HT-29 (cell line): ENCODE results near the gene RRP15. TPM values are rescaled to one million over a fixed set of nuclear protein-coding genes. Genes with fewer than 3 reads are reported as not detected.

Source experiments
- DNase-seq: peaks from one replicate; pipeline ENCODE4 v3.0.0-alpha.2; 2015; ENCODE audit warnings: low spot score
- total RNA-seq: library from RNA; depleted of rRNA; stranded (reverse); fragments of >200 nt; shearing (Covaris generic); gene quantifications from 2 replicates; pipeline ENCODE4 v1.2.3, GENCODE V29; 2014; rRNA removed

RRP15 gene
- 3.3 and 6.5 TPM in 2 replicates for total RNA-seq

DNA sequence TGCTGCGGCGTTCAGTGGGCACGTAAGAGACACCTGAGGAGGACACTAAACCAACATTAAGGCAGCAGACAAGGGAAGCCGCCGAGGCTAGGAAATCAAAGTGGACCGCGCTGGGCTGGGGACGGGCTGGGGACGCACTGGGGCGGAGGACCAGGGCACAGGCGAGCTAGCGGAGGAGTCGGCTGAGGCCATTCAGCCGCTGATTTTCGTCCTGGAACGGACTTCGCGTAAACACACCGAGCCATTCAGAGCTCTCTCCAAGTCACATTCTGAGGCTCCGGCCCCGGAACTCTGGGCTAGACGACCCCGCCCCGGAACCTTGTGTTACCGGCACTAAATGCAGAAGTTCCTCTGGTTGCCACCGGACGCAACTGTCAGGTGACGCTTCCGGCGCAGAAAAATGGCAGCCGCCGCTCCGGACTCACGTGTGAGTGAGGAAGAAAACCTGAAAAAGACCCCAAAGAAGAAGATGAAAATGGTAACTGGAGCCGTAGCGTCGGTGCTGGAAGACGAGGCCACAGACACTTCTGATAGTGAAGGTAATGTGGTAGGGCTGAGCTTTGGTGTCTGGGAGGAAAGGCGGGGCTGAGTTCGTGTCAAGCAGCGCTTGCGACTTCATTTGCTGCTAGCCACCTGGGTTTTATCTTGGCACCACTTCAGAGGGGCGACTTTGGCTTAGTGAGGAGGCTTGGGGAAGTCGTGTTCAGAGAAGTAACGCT, at the start of gene RRP15:
TSS of gene RRP15 (plus strand) at position 377 of the 719 bp plus-strand sequence. CDS start at position 401, 24 bp downstream.
- DNase-seq: peak; percentile 94

DNA sequence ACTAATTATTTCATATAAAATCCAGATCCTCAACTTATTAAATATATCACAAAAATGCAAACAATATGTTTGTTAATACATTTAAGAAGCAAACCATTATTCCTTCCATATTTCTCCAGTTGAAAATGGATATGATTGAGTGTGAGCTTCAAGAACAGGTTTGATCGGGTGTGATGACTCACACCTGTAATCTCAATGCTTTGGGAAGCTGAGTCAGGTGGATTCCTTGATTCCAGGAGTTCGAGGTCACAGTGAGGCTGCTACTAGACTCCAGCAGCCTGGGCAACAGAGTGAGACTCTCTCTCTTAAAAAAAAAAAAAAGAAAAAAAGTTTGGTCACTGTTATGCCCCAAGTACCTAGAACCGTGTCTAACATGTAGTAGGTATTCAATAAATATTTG, 42.9 kb upstream of the RRP15 start:
- peak; percentile 26 for DNase-seq

- DNase-seq: no peak
Measured at GRCh38 chr1:218247339-218247738, 37.8 kb upstream of the RRP15 start.

GRCh38 chr1:218249338-218250140, 35.6 kb upstream of the RRP15 start:
- no peak for DNase-seq

DNA sequence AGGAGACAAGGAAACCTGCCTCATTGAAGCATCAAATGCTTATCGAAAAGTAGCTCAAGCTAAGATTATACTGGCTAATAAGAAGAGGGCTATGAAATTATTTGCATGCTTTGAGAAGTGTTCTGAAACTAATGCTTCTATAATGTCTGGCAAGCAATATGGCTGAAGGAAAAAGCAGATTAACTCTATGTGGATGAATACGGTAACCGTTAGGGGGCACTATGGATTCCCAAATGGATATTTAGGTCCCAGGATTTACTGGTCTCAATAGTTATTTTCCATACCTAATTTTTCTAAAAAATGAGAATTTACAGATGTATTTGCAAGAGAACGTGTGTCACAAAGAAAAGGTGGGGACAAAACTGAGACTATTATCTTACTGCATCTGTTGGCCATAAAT, 34.6 kb upstream of the RRP15 start:
- no peak for DNase-seq

DNA sequence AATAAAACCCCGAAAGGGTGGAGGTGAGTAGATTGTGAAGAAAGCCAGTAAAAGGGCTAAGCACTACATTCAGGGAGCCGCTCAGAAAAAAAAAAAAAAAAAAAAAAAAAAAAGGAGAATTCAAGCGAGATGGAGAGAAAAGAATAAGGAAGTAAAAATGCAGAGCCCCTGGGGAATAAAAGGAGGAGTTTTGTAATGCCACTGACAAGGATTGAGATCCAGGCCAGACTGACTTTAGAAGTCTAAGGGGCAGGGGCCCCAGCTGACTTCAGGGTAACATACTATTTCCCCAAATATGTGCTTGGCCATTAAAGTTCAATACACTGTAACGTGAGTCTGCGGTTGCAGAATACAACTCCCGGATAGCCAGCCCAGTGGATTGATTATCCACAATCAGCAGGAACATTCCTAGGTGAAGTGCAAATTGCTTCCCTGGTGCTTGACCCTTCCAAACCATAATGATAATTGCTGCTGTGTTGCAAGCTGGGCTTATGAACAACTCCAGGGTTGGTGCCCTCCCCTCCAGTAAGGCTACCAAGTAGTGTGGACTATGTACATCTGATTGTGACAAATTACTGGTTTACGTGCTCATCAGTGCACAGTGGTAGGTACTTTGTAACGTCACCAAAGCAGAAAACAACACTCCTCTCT, 30.7 kb upstream of the RRP15 start:
- no peak for DNase-seq

- DNase-seq: no peak
Measured at GRCh38 chr1:218255090-218255489, 30.0 kb upstream of the RRP15 start.

GRCh38 chr1:218257371-218257770, 27.7 kb upstream of the RRP15 start:
- DNase-seq: no peak

DNA sequence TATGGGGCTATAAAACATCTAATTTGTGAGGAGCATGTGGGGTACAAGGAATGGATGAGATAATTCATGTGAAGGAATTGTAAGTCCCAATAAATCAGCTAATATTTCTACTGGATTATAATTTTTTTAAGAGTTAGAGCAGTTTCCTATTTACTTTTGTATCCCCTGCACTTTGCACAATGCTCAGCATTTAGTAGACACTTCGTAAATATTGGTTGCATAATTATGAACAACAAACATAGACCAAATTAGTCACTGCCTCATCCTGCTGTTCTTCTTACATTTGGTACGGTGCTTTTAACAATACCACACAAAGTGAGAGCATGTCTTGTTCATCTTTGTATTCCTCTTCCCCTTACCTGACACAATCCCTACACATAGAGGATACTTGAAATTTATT, 27.1 kb upstream of the RRP15 start:
- no peak for DNase-seq

DNA sequence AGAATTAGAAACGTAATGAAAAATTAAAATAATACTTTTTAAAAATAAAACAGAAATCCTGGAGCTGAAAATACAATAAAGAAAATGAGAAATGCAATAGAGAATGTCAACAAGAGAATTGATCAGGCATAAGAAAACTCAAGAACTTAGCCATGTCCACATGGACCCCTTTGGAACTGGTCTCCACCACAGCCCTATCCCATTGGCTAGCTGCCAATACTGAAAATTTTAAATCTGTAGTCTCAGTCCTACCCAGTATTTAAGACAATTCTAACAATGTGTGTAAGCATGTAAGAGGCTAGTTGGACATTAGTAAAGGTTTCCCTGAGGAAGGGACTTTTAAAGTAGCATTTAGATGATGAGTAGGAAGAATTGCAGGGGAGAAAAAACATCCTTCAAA, 25.8 kb upstream of the RRP15 start:
- no peak for DNase-seq

- peak; percentile 49 for DNase-seq
Measured at GRCh38 chr1:218259800-218260199, 25.3 kb upstream of the RRP15 start.

- DNase-seq: no peak
Measured at GRCh38 chr1:218262259-218262658, 22.8 kb upstream of the RRP15 start.

- DNase-seq: no peak
Measured at GRCh38 chr1:218266356-218266755, 18.7 kb upstream of the RRP15 start.

DNA sequence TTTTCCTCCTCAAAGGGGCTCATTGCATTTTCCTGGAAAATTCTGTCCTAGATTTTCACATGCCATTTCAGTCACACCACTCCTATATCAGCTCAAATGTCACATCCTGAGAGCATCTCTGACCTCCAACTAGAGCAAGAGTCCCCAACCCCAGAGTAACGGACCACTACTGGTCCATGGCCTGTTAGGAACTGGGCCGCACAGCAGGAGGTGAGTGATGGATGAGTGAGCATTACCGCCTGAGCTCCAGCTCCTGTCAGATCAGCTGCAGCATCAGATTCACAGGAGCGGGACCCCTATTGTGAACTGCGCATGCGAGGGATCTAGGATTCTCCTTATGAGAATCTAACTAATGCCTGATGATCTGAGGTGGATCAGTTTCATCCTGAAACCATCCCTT, 12.7 kb upstream of the RRP15 start:
- no peak for DNase-seq

- no peak for DNase-seq
Measured at GRCh38 chr1:218273762-218274479, 11.2 kb upstream of the RRP15 start.

DNA sequence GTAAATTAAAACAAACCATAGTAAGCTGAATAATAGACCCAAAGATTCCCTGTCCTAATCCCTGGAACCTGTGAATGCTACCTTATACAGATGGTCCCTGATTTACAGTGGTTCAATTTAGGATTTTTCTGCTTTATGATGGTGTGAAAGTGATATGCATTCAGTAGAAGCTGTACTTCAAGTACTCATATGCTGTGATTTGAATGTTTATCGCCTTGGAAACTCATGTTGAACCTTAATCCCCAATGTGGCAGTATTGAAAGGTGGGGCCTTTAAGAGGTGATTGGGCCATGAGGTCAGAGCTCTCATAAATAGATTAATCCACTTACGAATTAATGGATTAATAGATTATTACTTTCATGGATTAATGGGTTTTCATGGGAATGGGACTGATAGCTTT, 10.6 kb upstream of the RRP15 start:
- no peak for DNase-seq

DNA sequence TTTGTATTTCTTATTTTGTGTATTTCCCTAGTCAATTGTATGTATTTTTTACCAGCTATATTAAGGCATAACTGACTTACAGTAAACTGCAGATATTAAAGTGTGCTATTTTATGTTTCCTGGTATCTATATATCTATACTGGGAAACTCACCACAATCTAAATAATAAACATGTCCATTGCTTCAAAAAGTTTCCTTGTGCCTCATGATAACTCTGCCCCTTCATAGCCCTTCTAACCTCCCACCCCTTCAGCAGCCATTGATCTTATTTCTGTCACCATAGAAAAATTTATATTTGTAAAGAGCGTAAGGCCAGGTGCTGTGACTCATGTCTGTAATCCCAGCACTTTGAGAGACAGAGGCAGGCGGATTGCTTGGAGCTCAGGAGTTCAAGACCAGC, 9.3 kb upstream of the RRP15 start:
- no peak for DNase-seq

DNA sequence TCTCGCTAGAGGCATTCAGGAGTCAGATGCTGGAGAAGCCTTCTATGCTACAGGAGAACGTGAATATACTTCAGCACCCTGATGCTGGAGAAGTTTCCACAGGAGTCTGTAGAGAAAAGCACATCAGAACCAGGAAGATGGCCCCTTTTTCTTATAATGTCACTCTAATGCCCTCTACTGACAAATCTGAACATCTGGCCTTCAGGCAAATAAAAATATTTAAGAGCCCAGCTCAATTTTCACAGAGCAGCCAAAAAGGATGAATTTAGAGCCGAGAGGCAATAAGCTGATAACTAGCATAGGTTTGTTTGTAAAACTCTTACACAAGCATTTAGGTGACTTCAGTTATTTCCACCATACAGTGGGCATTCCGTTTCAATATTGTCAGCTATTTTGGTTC, 3.8 kb upstream of the RRP15 start:
- DNase-seq: no peak

DNA sequence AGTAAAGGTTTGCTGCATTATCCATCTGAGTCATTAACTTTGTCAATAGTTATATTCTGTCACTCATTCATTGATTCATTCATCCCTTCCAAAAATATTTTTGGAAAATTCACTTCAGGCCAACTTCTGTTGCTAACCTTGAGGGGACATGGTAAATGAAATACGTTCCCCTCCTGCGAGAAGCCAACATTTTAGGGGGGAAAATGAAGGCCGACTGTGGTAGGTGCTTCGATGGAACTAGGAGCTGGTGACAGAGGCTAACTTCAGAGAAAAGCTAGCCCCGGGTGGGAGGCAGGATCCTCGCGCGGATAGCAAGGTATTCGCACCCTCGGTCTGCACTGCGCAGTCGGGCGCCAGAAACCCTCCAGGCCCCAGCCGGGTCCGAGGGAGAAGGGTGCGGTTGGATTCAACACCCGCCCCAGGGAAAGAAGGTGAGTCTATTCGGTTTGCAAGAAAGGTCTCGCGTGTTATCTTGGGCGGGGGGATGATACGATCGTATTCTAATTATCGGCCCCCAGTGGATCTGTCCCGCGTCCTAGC, 646 bp upstream of the RRP15 start:
- peak; percentile 6 for DNase-seq

DNA sequence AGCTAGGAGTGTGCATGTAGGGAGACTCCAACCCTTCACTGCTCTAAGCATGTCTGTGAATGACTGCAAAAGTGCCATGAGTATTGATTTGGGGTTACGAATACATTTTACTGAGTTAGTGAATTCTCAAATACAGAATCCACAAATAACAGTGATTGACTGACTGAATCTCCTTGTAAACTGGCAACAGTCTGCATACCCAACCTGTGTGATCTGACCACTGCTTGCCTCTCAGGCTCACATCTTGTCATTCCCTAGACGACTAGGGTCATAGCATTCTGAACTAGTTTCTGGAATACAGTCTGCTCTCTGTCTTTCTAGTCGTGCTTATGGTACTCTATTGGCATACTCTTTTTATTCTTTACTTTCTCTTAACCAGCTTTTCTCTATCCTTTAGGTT, 7.4 kb downstream of the RRP15 start:
- DNase-seq: no peak

DNA sequence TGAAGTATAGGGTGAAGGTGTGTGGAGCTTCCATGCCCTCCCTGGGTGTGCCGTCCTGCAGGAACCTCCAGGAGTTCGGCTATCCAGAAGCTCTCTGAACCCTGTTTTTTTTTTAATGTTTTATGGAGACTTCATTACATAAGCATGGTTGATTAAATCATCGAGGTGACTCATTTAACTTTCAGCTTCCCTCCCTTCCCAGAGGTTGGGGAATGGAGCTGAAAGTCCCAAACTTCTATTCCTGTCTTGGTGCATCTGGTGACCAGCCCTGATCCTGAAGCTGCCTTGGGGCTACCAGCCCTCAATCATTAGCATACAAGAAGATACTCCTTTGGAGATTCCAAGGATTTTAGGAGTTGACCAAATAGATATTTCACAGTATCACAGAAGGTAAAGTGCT, 9.5 kb downstream of the RRP15 start:
- DNase-seq: no peak

DNA sequence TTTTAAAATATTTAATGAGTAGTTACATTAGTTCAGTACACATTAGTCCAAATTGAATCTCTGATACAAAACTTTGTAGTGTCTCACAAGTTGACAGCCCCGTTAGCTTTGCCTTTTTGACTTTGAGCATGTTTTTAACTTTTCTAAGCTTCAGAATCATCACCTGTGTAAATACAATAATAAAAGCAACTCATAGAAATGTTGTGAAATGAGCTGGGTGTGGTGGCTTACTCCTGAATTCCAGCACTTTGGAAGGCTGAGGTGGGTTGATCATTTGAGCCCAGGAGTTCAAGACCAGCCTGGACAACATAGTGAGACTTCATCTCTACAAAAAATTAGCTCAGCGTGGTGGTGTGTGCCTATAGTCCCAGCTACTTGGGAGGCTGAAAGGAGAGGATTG, 11.1 kb downstream of the RRP15 start:
- no peak for DNase-seq
